Calu3 (cell line): ENCODE data around the gene FAM221B. TPM values are rescaled to one million over a fixed set of nuclear protein-coding genes. Genes with fewer than 3 reads are reported as not detected.
A peak's percentile ranks its signal among the peaks of the same experiment; 100 is the strongest.

Experiments
- BruUV-seq: library from RNA; stranded (reverse); fragments of 400-500 nt; replicated peaks from 2 replicates; lab custom pipeline; 2021; lab: Mats Ljungman, UMichigan
- CTCF ChIA-PET: fragments of 300-600 bp; sonication (Branson Sonifier 250); formaldehyde crosslinking; loops from one replicate; lab custom pipeline; 2022; ENCODE audit warnings: antibody characterized with exemption; lab: Charles Lee
- DNase-seq: peaks from one replicate; pipeline ENCODE4 v3.0.0; 2022
- H3K27ac Mint-ChIP-seq: one replicate; pipeline ENCODE4 v1.8.0; 2022; ENCODE audit warnings: mixed read lengths; ENCODE audit not compliant: unreplicated experiment
- H3K27me3 Mint-ChIP-seq: one replicate; pipeline ENCODE4 v1.8.0; 2022; ENCODE audit warnings: mixed read lengths; ENCODE audit not compliant: unreplicated experiment
- H3K36me3 Mint-ChIP-seq: one replicate; pipeline ENCODE4 v1.8.0; 2022; ENCODE audit warnings: mild to moderate bottlenecking, moderate library complexity, mixed read lengths; ENCODE audit not compliant: insufficient read depth, unreplicated experiment
- H3K4me1 Mint-ChIP-seq: one replicate; pipeline ENCODE4 v1.8.0; 2022; ENCODE audit warnings: mild to moderate bottlenecking, low read depth, mixed read lengths; ENCODE audit not compliant: unreplicated experiment
- H3K4me3 Mint-ChIP-seq: one replicate; pipeline ENCODE4 v1.8.0; 2022; ENCODE audit warnings: mild to moderate bottlenecking, low read depth, moderate library complexity, mixed read lengths; ENCODE audit not compliant: unreplicated experiment
- H3K9me3 Mint-ChIP-seq: one replicate; pipeline ENCODE4 v1.8.0; 2022; ENCODE audit warnings: low read depth, mixed read lengths; ENCODE audit not compliant: unreplicated experiment
- intact Hi-C: fragments of 100-400 bp; cut with micrococcal nuclease; formaldehyde crosslinking; loops from one replicate; pipeline ENCODE4 v1.10.0; 2022; ENCODE audit not compliant: unreplicated experiment
- total RNA-seq: library from RNA; stranded (reverse); gene quantifications from 2 replicates; pipeline ENCODE4 v1.2.3, GENCODE V29; 2022
- TF ChIP-seq, protein P1 (sequence below): fragments of 200-600 bp; IDR thresholded peaks from one replicate; pipeline ENCODE4 v1.8.0; 2022; ENCODE audit warnings: antibody characterized with exemption; ENCODE audit not compliant: unreplicated experiment

FAM221B gene
- total RNA-seq, 1 experiment from 2014 or later, result not detected

- intact Hi-C loops, result loop anchor here (10.0 kb wide), 1 partner anchor 82 kb away; the partner anchor contains the start of genes CREB3 and TLN1
- CTCF ChIA-PET, result no interaction called here
Measured at GRCh38 chr9:35816708-35817107, 11.8 kb downstream of the FAM221B start.

DNA sequence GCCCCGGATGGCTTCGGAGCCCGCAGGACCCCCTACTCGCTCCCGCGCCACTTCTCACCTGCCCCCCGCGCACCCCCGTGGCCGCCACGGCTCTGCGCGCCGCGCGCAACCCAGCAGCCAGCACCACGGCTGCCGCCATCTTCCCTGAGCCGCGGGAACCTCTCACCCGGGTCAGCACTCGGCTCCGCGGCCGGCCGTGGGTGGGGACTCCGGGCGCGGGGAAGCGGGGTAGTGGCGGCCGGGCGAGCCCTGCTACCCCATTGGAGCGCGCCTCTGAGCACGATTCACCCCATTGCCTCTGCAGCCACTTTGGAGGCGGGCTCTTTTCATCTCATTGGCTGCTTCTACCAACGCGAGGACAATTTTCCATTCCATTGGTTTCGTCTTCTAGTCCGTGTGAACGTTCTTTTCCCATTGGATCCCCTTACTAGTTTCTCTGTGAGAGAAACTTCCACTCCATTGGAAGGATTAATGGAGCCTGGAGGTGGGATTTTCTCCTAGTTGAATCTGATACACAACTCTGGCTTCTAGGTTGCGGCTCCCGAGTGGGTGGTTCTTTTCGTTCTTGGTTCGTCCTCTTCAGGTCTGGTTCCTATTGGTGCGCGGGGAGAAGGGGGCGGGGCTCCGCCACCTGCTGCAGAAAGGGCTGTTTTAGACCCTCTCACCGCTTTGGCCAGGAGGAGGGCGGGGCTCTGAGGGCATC is 13.5 kb downstream of the FAM221B start, which contains the start of gene HINT2:
Gene HINT2 (minus strand): TSS at position 202 of the 703 bp plus-strand sequence. CDS start 63 bp downstream, at position 139.
- peak within 1 kb of the TSS; percentile 75 for H3K4me3 Mint-ChIP-seq
- H3K4me1 Mint-ChIP-seq, result peaks cover 8% of the 10 kb centered on the region
- intact Hi-C loops, result loop anchor here (2.0 to 10.0 kb wide), 2 partner anchors 14 to 80 kb away; partner anchors contain the start of genes CREB3, FAM221B, TLN1 and TMEM8B
- peaks cover 29% of the 10 kb centered on the region for H3K36me3 Mint-ChIP-seq
- TF ChIP-seq, protein P1, sequence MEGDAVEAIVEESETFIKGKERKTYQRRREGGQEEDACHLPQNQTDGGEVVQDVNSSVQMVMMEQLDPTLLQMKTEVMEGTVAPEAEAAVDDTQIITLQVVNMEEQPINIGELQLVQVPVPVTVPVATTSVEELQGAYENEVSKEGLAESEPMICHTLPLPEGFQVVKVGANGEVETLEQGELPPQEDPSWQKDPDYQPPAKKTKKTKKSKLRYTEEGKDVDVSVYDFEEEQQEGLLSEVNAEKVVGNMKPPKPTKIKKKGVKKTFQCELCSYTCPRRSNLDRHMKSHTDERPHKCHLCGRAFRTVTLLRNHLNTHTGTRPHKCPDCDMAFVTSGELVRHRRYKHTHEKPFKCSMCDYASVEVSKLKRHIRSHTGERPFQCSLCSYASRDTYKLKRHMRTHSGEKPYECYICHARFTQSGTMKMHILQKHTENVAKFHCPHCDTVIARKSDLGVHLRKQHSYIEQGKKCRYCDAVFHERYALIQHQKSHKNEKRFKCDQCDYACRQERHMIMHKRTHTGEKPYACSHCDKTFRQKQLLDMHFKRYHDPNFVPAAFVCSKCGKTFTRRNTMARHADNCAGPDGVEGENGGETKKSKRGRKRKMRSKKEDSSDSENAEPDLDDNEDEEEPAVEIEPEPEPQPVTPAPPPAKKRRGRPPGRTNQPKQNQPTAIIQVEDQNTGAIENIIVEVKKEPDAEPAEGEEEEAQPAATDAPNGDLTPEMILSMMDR, result no peak
- H3K9me3 Mint-ChIP-seq, result no peaks in the 10 kb centered on the region
- H3K27me3 Mint-ChIP-seq, result peaks cover 21% of the 10 kb centered on the region
- CTCF ChIA-PET, result interaction anchor here (0.6 to 1.7 kb wide), 6 partner anchors 11 to 773 kb away, joined by 3 to 5 read pairs (median 4); partner anchors contain the start of genes CCDC107, GBA2, RGP1 and RMRP
- no TSS peak for BruUV-seq
- H3K27ac Mint-ChIP-seq, result peak within 1 kb of the TSS; percentile 67
- peak; percentile 95 for DNase-seq

More at GRCh38 chr9:35816708-35817107, 11.8 kb downstream of the FAM221B start:
- H3K36me3 Mint-ChIP-seq, result peaks cover 27% of the 10 kb centered on the region
- no peak overlapping the region for H3K4me3 Mint-ChIP-seq
- no peaks in the 10 kb centered on the region for H3K9me3 Mint-ChIP-seq
- no TSS peak for BruUV-seq
- no peak for DNase-seq
- no peak overlapping the region for H3K27ac Mint-ChIP-seq
- TF ChIP-seq, protein P1, result no peak
- H3K27me3 Mint-ChIP-seq, result peaks cover 21% of the 10 kb centered on the region
- peaks cover 8% of the 10 kb centered on the region for H3K4me1 Mint-ChIP-seq

DNA sequence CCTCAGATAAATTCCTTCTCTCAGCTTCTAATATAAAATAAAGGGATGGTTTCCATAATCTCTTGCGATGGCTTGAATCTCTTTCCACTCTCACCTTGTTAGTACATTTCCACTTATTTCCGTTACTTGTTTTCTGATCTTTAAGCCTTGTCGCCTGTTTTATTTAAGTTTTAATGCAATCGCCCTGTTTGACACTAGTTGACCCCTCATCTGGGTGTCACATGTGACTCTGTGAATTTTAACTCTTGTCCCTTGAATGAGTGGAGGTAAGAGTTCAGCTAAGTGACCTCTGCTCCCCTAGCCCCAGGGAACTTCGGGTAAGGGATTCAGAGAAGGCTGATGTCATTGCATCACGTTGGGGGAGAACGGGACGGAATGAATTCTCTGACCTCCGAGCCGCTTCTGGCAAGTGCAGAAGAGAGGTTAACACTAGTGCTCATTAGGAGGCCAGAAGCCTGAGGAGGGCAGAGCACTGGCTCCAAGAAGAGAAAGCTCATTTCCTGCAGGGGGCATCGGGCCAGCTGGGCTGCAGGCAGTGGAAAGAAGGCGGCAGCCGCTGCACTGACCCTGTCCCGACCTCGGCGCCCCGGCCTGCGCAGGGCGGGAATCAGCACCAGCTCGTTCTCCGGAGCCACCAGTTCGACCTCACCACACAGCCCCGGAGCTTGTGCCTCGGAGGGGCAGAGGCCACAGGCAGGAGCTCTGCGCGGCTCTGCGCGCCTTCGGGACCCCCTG is 14.3 kb downstream of the FAM221B start:
- H3K4me1 Mint-ChIP-seq, result peaks cover 8% of the 10 kb centered on the region
- peak overlapping the region; percentile 67 for H3K27ac Mint-ChIP-seq
- peak overlapping the region; percentile 75 for H3K4me3 Mint-ChIP-seq
- peaks cover 29% of the 10 kb centered on the region for H3K36me3 Mint-ChIP-seq
- DNase-seq, result peak; percentile 63
- H3K9me3 Mint-ChIP-seq, result no peaks in the 10 kb centered on the region
- TF ChIP-seq, protein P1, result peak; percentile 23
- BruUV-seq, result no TSS peak
- CTCF ChIA-PET, result interaction anchor here (0.6 to 1.7 kb wide), 8 partner anchors 12 to 774 kb away, joined by 3 to 5 read pairs (median 3); partner anchors contain the start of genes CCDC107, GBA2, RGP1 and RMRP
- H3K27me3 Mint-ChIP-seq, result peaks cover 21% of the 10 kb centered on the region
- intact Hi-C loops, result loop anchor here (2.0 to 10.0 kb wide), 2 partner anchors 15 to 79 kb away; partner anchors contain the start of genes CREB3, FAM221B, TLN1 and TMEM8B
